Measurements from ENCODE around the gene SNX14. TPM values are rescaled to one million over a fixed set of nuclear protein-coding genes. Genes with fewer than 3 reads are reported as not detected.

The SNX14 gene
- total and polyA plus RNA-seq, 10 of the 15 experiments (the other 5 are each of a cell fraction or from before 2014, with no cell fraction given): 34.2 to 122 (median 51.0) TPM

DNA sequence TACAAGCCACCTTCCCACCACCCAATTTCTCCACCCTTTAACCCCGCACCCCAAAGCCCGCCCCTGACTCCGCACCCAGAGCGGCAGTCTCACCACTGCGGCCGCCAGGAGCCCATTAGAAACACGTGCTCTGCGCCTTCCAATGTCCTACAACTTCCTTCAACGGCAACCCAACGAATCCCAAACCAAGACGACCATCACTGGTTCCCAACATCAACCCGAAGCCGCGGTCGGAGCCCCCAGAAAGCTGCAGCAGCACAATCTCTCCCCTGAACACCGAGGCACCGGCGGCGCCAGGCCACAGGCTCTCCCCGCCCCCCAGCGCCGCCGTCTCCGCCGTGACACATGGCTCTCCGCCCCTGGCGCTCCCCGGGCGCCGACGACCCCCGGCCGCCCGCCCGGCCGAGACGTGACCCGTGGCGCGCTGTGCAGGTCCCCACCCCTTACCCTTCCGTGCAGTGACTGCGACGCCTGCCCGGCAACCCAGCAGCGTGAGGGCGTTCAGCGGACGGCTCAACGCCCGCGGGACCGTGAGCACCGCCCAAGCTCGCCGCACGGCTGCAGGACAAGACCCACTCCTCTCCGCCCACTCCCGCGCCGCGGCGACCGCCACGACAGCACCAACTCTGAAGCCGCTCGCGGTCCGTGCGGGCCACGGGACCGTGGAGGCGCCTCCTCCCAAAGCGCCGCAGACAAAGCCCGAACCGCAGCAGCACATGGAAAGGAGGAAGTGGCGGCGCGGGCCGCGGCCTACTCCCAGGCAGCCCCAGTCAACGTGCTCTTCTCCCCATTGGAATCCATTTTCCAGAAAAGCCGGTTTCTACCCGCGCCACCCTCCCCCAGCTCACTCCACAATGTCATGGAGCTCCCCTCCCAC lies 48.5 kb upstream of the SNX14 start (continued):
- TF ChIP-seq, protein P1, sequence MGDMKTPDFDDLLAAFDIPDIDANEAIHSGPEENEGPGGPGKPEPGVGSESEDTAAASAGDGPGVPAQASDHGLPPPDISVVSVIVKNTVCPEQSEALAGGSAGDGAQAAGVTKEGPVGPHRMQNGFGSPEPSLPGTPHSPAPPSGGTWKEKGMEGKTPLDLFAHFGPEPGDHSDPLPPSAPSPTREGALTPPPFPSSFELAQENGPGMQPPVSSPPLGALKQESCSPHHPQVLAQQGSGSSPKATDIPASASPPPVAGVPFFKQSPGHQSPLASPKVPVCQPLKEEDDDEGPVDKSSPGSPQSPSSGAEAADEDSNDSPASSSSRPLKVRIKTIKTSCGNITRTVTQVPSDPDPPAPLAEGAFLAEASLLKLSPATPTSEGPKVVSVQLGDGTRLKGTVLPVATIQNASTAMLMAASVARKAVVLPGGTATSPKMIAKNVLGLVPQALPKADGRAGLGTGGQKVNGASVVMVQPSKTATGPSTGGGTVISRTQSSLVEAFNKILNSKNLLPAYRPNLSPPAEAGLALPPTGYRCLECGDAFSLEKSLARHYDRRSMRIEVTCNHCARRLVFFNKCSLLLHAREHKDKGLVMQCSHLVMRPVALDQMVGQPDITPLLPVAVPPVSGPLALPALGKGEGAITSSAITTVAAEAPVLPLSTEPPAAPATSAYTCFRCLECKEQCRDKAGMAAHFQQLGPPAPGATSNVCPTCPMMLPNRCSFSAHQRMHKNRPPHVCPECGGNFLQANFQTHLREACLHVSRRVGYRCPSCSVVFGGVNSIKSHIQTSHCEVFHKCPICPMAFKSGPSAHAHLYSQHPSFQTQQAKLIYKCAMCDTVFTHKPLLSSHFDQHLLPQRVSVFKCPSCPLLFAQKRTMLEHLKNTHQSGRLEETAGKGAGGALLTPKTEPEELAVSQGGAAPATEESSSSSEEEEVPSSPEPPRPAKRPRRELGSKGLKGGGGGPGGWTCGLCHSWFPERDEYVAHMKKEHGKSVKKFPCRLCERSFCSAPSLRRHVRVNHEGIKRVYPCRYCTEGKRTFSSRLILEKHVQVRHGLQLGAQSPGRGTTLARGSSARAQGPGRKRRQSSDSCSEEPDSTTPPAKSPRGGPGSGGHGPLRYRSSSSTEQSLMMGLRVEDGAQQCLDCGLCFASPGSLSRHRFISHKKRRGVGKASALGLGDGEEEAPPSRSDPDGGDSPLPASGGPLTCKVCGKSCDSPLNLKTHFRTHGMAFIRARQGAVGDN (IDR thresholded peaks at IDR 0.05): no peak
- TF ChIP-seq NFYB (IDR thresholded peaks at IDR 0.05; ENCODE audit: insufficient read depth, low read depth, low read length): 0 out of 2 replicates have a peak, but pooled peaks have one; percentile 31
- TF ChIP-seq RAD21 (IDR thresholded peaks at IDR 0.05; ENCODE audit: insufficient read depth, low read depth, low read length): no peak
- TF ChIP-seq, protein P2, sequence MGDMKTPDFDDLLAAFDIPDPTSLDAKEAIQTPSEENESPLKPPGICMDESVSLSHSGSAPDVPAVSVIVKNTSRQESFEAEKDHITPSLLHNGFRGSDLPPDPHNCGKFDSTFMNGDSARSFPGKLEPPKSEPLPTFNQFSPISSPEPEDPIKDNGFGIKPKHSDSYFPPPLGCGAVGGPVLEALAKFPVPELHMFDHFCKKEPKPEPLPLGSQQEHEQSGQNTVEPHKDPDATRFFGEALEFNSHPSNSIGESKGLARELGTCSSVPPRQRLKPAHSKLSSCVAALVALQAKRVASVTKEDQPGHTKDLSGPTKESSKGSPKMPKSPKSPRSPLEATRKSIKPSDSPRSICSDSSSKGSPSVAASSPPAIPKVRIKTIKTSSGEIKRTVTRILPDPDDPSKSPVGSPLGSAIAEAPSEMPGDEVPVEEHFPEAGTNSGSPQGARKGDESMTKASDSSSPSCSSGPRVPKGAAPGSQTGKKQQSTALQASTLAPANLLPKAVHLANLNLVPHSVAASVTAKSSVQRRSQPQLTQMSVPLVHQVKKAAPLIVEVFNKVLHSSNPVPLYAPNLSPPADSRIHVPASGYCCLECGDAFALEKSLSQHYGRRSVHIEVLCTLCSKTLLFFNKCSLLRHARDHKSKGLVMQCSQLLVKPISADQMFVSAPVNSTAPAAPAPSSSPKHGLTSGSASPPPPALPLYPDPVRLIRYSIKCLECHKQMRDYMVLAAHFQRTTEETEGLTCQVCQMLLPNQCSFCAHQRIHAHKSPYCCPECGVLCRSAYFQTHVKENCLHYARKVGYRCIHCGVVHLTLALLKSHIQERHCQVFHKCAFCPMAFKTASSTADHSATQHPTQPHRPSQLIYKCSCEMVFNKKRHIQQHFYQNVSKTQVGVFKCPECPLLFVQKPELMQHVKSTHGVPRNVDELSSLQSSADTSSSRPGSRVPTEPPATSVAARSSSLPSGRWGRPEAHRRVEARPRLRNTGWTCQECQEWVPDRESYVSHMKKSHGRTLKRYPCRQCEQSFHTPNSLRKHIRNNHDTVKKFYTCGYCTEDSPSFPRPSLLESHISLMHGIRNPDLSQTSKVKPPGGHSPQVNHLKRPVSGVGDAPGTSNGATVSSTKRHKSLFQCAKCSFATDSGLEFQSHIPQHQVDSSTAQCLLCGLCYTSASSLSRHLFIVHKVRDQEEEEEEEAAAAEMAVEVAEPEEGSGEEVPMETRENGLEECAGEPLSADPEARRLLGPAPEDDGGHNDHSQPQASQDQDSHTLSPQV (IDR thresholded peaks at IDR 0.05): no peak
- no peak for TF ChIP-seq ESRRA (IDR thresholded peaks at IDR 0.05; ENCODE audit: low read length)
- TF ChIP-seq, protein P3, sequence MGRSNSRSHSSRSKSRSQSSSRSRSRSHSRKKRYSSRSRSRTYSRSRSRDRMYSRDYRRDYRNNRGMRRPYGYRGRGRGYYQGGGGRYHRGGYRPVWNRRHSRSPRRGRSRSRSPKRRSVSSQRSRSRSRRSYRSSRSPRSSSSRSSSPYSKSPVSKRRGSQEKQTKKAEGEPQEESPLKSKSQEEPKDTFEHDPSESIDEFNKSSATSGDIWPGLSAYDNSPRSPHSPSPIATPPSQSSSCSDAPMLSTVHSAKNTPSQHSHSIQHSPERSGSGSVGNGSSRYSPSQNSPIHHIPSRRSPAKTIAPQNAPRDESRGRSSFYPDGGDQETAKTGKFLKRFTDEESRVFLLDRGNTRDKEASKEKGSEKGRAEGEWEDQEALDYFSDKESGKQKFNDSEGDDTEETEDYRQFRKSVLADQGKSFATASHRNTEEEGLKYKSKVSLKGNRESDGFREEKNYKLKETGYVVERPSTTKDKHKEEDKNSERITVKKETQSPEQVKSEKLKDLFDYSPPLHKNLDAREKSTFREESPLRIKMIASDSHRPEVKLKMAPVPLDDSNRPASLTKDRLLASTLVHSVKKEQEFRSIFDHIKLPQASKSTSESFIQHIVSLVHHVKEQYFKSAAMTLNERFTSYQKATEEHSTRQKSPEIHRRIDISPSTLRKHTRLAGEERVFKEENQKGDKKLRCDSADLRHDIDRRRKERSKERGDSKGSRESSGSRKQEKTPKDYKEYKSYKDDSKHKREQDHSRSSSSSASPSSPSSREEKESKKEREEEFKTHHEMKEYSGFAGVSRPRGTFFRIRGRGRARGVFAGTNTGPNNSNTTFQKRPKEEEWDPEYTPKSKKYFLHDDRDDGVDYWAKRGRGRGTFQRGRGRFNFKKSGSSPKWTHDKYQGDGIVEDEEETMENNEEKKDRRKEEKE (IDR thresholded peaks at IDR 0.05): no peak
- peak; percentile 35 for TF ChIP-seq MYC (IDR thresholded peaks at IDR 0.05; ENCODE audit: insufficient read depth, insufficient read length, insufficient replicate concordance, low read length, severe bottlenecking)
- no peak for TF ChIP-seq ZNF274 (IDR thresholded peaks at IDR 0.05; ENCODE audit: insufficient read depth, insufficient read length)
- TF ChIP-seq HDAC6 (IDR thresholded peaks at IDR 0.05; ENCODE audit: unreplicated experiment): peak; percentile 42
- no peak for TF ChIP-seq EP300 (IDR thresholded peaks at IDR 0.05; ENCODE audit: borderline replicate concordance in 1 of 2, control insufficient read depth in 1 of 2, low read depth in 2 of 2, low read length in 2 of 2)
- no peak for TF ChIP-seq CBX5 (IDR thresholded peaks at IDR 0.05; ENCODE audit: low read depth)
- TF ChIP-seq NR2C1 (IDR thresholded peaks at IDR 0.05): no peak
- TF ChIP-seq GATAD2B (conservative IDR thresholded peaks at IDR 0.05; ENCODE audit: low read depth): peak; percentile 72; the same call in 1 of the 2 replicates
- TF ChIP-seq, protein P4, sequence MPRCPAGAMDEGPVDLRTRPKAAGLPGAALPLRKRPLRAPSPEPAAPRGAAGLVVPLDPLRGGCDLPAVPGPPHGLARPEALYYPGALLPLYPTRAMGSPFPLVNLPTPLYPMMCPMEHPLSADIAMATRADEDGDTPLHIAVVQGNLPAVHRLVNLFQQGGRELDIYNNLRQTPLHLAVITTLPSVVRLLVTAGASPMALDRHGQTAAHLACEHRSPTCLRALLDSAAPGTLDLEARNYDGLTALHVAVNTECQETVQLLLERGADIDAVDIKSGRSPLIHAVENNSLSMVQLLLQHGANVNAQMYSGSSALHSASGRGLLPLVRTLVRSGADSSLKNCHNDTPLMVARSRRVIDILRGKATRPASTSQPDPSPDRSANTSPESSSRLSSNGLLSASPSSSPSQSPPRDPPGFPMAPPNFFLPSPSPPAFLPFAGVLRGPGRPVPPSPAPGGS (IDR thresholded peaks at IDR 0.05; ENCODE audit: borderline replicate concordance, insufficient read depth, low read depth, low read length, poor library complexity, severe bottlenecking): no peak
- TF ChIP-seq PAX8 (IDR thresholded peaks at IDR 0.05): no peak
